Heart left ventricle (tissue), 13 donors: ENCODE data around the gene TEX26.

Experiments used
- CTCF ChIP-seq, 12 donors: fragments of 200-600 bp; sonication (generic) in 4 of 12; IDR thresholded peaks; one replicate each; pipeline versions ENCODE4 v1.5.0 to v1.8.0; 2018 to 2022; ENCODE audit warnings: antibody characterized with exemption in 12 of 12, mild to moderate bottlenecking in 5 of 12
- POLR2A ChIP-seq, 2 donors: fragments of 450-650 bp; IDR thresholded peaks; one replicate each; pipeline ENCODE4 v1.6.1; 2017; ENCODE audit warnings: antibody characterized with exemption in 2 of 2, mild to moderate bottlenecking in 2 of 2, moderate library complexity in 2 of 2
- donor health status: ischemic (EF 13 %, LVEDD 7.1; RV severe dilation, severe dysfunction).
- donor health status: DM: no; HTN: yes; CAD: no.
- donor health status: DM: no; HTN: no; CAD: no.
- donor health status: ischemic (EF 25% LVEDD 6.9; RV normal size, moderate dysfunction).
- donor health status: ischemic (EF 25% LVEDD 5.7; RV mildly dilated, moderate dysfunction).
- donor health status: ischemic (EF 35%, LVEDD 5.7; RV mildly dilated, moderate dysfunction).
- donor health status: nonischemic (EF 11% LVEDD 7.7; RV severe dilation, severe dysfunction).
- donor health status: DM: yes; HTN: yes; CAD: no.
- donor health status: PGD.
- donor health status: ischemic (EF 29% LVEDD 5.4; RV normal size, mild dysfunction).
- donor health status: nonischemic (EF 23%, LVEDD 6.1; RV moderate dilation, normal function).

GRCh38 chr13:30976025-30976424 is 43.6 kb downstream of the TEX26 start:
- TF ChIP-seq CTCF (IDR thresholded peaks at IDR 0.05) (no peak), POLR2A (IDR thresholded peaks at IDR 0.05) (no peak)
